Measurements from ENCODE around the gene EMC10.

The EMC10 gene

DNA sequence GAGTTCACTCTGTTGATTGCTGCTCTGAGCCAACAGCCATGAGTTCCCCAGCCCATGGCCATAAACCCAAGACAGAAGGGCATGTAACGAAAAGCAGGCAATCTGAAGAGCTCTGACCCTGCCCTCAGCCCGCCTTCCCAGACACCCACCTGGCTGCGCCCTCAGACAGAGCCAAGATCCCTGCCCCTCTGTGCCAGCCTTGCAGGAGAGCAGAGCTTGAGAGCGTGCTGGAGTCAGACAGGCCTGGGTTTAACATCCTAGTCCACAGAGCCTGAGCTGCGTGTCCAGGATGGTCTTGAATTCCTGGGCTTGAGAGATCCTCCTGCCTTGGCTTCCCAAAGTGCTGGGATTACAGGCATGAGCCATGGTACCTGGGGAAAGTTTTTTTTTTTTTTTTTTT, 19.0 kb upstream of the EMC10 start:
- TF ChIP-seq CTCF (IDR thresholded peaks at IDR 0.05): no peak
- H3K27ac Mint-ChIP-seq: no peak overlapping the region
- no peak overlapping the region for H3K4me3 Mint-ChIP-seq
- no peaks in the 10 kb centered on the region for H3K9me3 Mint-ChIP-seq
- H3K27me3 Mint-ChIP-seq (ENCODE audit: low read depth, poor library complexity): peaks cover 27% of the 10 kb centered on the region
- H3K4me1 Mint-ChIP-seq: peaks cover 13% of the 10 kb centered on the region
- DNase-seq: no peak
- no peaks in the 10 kb centered on the region for H3K36me3 Mint-ChIP-seq (ENCODE audit: low read depth)

GRCh38 chr19:50458396-50459066, 17.8 kb upstream of the EMC10 start:
- Mint-ChIP-seq H3K36me3 (ENCODE audit: low read depth) (no peaks in the 10 kb centered on the region), H3K27ac (no peak overlapping the region), H3K27me3 (ENCODE audit: low read depth, poor library complexity) (peaks cover 26% of the 10 kb centered on the region), H3K4me3 (no peak overlapping the region), H3K9me3 (no peaks in the 10 kb centered on the region), H3K4me1 (peaks cover 13% of the 10 kb centered on the region)
- no peak for DNase-seq
- no peak for TF ChIP-seq CTCF (IDR thresholded peaks at IDR 0.05)

- H3K36me3 Mint-ChIP-seq (ENCODE audit: low read depth): no peaks in the 10 kb centered on the region
- H3K27ac Mint-ChIP-seq: no peak overlapping the region
- no peak overlapping the region for H3K4me3 Mint-ChIP-seq
- TF ChIP-seq CTCF (IDR thresholded peaks at IDR 0.05): no peak
- peaks cover 26% of the 10 kb centered on the region for H3K27me3 Mint-ChIP-seq (ENCODE audit: low read depth, poor library complexity)
- peaks cover 13% of the 10 kb centered on the region for H3K4me1 Mint-ChIP-seq
- no peaks in the 10 kb centered on the region for H3K9me3 Mint-ChIP-seq
- no peak for DNase-seq
Measured at GRCh38 chr19:50459067-50459456, 17.2 kb upstream of the EMC10 start.

DNA sequence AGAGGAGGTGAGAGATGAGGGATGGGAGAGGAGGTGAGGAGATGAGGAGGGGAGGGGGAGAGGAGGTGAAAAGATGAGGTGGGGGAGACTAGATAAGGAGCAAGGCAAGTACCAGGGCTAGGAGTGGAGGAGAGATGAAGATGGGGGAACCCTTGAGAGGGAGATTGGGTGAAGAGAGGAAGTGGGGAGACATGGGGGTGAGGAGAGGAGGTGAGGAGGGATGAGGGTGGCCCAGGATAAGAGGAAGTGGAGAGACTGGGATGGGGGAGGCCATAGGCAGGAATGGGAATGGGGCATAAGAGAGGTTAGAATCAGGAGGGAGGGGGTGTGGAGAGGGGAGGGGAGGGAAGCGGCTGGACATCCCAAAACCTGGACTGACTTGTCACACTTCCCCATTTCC, 16.7 kb upstream of the EMC10 start:
- H3K27me3 Mint-ChIP-seq (ENCODE audit: low read depth, poor library complexity): peaks cover 24% of the 10 kb centered on the region
- no peak overlapping the region for H3K27ac Mint-ChIP-seq
- H3K4me1 Mint-ChIP-seq: peaks cover 13% of the 10 kb centered on the region
- H3K9me3 Mint-ChIP-seq: no peaks in the 10 kb centered on the region
- DNase-seq: no peak
- TF ChIP-seq CTCF (IDR thresholded peaks at IDR 0.05): no peak
- no peak overlapping the region for H3K4me3 Mint-ChIP-seq
- no peaks in the 10 kb centered on the region for H3K36me3 Mint-ChIP-seq (ENCODE audit: low read depth)

GRCh38 chr19:50460161-50460765, 16.0 kb upstream of the EMC10 start:
- Mint-ChIP-seq H3K27ac (no peak overlapping the region), H3K36me3 (ENCODE audit: low read depth) (no peaks in the 10 kb centered on the region), H3K9me3 (no peaks in the 10 kb centered on the region), H3K27me3 (ENCODE audit: low read depth, poor library complexity) (peaks cover 22% of the 10 kb centered on the region), H3K4me1 (peaks cover 13% of the 10 kb centered on the region), H3K4me3 (no peak overlapping the region)
- no peak for DNase-seq
- no peak for TF ChIP-seq CTCF (IDR thresholded peaks at IDR 0.05)

All from nephron progenitor cell (in vitro differentiated cells).